HEK293 (cell line): Measurements from ENCODE around the gene GRK5.

Experiments used
- ZNF169 ChIP-seq: fragments of 450-650 bp; formaldehyde crosslinking; IDR thresholded peaks from 2 replicates; pipeline ENCODE4 v1.5.1; 2016; ENCODE audit warnings: missing biosample characterization, missing genetic modification characterization
- ZNF274 ChIP-seq, 2 experiments: fragments of 200-500 bp in 1 of 2; fragments of 450-650 bp in 1 of 2; sonication (Bioruptor generic) in 1 of 2; formaldehyde crosslinking in 1 of 2; IDR thresholded peaks; 2 replicates each; pipeline versions ENCODE4 v1.5.1 to v1.6.1; 2014 to 2016; ENCODE audit warnings: borderline replicate concordance in 1 of 2, inconsistent platforms in 1 of 2, low read length in 1 of 2, missing biosample characterization in 1 of 2, missing genetic modification characterization in 1 of 2
- ZNF302 ChIP-seq: fragments of 450-650 bp; formaldehyde crosslinking; IDR thresholded peaks from 2 replicates; pipeline ENCODE4 v1.5.1; 2016; ENCODE audit warnings: missing biosample characterization, missing genetic modification characterization, low read depth
- TF ChIP-seq, protein P1 (sequence below): fragments of 450-650 bp; formaldehyde crosslinking; IDR thresholded peaks from 2 replicates; pipeline ENCODE4 v1.5.1; 2016; ENCODE audit warnings: missing biosample characterization, missing genetic modification characterization
- TF ChIP-seq, protein P2 (sequence below): fragments of 450-650 bp; formaldehyde crosslinking; IDR thresholded peaks from 2 replicates; pipeline ENCODE4 v1.5.1; 2016; ENCODE audit warnings: missing biosample characterization, missing genetic modification characterization

DNA sequence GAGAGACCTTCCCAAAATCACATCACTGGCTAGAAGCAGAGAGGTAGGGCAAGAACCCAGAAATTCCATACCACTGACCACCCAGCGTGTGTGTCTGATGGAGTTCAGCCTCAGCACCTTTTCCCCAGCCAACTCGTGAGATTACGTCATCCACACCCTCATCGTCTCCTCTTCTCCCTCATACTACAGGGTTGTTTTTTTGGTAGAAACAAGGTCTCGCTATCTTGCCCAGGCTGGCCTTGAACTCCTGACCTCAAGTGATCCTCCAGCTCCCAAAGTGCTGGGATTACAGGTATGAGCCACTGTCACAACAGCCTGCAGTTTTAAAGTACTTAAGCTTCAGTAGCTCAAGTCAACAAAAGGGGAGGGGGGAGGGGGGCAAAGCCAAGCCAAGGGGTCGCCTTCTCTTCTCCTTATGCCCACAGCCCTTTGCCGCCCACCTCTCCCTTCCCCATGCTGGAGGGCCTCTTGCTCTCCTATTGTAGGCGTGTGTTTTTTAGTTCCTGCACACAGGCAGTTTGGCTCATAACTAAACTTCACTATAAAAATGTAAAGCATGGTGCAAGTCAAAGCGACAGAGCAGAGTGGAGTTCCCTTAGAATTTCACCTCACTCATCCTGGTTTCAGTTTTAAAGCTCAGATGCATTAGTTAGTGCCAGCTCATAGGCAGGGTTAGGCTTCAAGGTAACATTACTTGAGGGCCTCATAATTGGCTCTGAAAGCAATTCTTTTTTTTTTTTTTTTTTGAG lies 23.5 kb upstream of the GRK5 start:
- TF ChIP-seq ZNF169 (tag by site-specific recombination) (no peak), ZNF302 (tag by site-specific recombination) (no peak), ZNF274 (IDR thresholded peaks at IDR 0.05; ENCODE audit: low read length) (no peak), ZNF274 (tag by site-specific recombination; IDR thresholded peaks at IDR 0.05; ENCODE audit: borderline replicate concordance) (no peak)
- TF ChIP-seq, protein P1, sequence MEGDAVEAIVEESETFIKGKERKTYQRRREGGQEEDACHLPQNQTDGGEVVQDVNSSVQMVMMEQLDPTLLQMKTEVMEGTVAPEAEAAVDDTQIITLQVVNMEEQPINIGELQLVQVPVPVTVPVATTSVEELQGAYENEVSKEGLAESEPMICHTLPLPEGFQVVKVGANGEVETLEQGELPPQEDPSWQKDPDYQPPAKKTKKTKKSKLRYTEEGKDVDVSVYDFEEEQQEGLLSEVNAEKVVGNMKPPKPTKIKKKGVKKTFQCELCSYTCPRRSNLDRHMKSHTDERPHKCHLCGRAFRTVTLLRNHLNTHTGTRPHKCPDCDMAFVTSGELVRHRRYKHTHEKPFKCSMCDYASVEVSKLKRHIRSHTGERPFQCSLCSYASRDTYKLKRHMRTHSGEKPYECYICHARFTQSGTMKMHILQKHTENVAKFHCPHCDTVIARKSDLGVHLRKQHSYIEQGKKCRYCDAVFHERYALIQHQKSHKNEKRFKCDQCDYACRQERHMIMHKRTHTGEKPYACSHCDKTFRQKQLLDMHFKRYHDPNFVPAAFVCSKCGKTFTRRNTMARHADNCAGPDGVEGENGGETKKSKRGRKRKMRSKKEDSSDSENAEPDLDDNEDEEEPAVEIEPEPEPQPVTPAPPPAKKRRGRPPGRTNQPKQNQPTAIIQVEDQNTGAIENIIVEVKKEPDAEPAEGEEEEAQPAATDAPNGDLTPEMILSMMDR, result no peak
- TF ChIP-seq, protein P2, sequence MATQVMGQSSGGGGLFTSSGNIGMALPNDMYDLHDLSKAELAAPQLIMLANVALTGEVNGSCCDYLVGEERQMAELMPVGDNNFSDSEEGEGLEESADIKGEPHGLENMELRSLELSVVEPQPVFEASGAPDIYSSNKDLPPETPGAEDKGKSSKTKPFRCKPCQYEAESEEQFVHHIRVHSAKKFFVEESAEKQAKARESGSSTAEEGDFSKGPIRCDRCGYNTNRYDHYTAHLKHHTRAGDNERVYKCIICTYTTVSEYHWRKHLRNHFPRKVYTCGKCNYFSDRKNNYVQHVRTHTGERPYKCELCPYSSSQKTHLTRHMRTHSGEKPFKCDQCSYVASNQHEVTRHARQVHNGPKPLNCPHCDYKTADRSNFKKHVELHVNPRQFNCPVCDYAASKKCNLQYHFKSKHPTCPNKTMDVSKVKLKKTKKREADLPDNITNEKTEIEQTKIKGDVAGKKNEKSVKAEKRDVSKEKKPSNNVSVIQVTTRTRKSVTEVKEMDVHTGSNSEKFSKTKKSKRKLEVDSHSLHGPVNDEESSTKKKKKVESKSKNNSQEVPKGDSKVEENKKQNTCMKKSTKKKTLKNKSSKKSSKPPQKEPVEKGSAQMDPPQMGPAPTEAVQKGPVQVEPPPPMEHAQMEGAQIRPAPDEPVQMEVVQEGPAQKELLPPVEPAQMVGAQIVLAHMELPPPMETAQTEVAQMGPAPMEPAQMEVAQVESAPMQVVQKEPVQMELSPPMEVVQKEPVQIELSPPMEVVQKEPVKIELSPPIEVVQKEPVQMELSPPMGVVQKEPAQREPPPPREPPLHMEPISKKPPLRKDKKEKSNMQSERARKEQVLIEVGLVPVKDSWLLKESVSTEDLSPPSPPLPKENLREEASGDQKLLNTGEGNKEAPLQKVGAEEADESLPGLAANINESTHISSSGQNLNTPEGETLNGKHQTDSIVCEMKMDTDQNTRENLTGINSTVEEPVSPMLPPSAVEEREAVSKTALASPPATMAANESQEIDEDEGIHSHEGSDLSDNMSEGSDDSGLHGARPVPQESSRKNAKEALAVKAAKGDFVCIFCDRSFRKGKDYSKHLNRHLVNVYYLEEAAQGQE (tag by site-specific recombination), result no peak
